Endothelial cell of umbilical vein (primary cell): ENCODE measurements around the gene CTTNBP2. TPM values are rescaled to one million over a fixed set of nuclear protein-coding genes. Genes with fewer than 3 reads are reported as not detected.

Source experiments
- BruUV-seq: library from RNA; stranded (reverse); fragments of 400-500 nt; replicated peaks from 2 replicates; lab custom pipeline; 2021; lab: Mats Ljungman, UMichigan
- CTCF ChIA-PET: fragments of 300-600, 350-600 bp; sonication (Branson Sonifier 250); formaldehyde crosslinking; loops from one replicate; lab custom pipeline; 2021; ENCODE audit warnings: antibody characterized with exemption, inconsistent platforms; lab: Charles Lee
- POLR2A ChIA-PET: fragments of 300-600, 350-600 bp; sonication (Branson Sonifier 250); formaldehyde crosslinking; loops from one replicate; lab custom pipeline; 2021; ENCODE audit warnings: antibody characterized with exemption, inconsistent platforms; lab: Charles Lee
- DNase-seq: peaks from one replicate; pipeline ENCODE4 v3.0.0-alpha.2; 2011; ENCODE audit warnings: low read depth, low spot score
- FAIRE-seq: peaks from 2 replicates; lab custom pipeline; 2011; peaks lifted over from hg19 to GRCh38; lab: Jason Lieb, UNC
- H2AFZ ChIP-seq: 2 replicates; pipeline ENCODE4 v1.6.0; 2012; ENCODE audit warnings: low read depth, low read length, control low read depth, inconsistent platforms
- H3K27ac ChIP-seq: 2 replicates; pipeline ENCODE4 v1.5.1; 2011; ENCODE audit warnings: low read depth, mild to moderate bottlenecking, control low read depth, low read length, moderate library complexity; ENCODE audit not compliant: insufficient read depth
- H3K27me3 ChIP-seq, 2 experiments: 2 replicates each; pipeline versions ENCODE4 v1.6.0 to v1.6.1; 2011; ENCODE audit warnings: low read length in 2 of 2, mixed read lengths in 1 of 2; ENCODE audit not compliant: control insufficient read depth in 2 of 2, insufficient read depth in 2 of 2
- H3K36me3 ChIP-seq, 2 experiments: 2 replicates in 1 of 2; 3 replicates in 1 of 2; pipeline ENCODE4 v1.5.1; 2011; ENCODE audit warnings: low read length in 2 of 2, mild to moderate bottlenecking in 1 of 2, moderate library complexity in 1 of 2; ENCODE audit not compliant: control insufficient read depth in 2 of 2, insufficient read depth in 2 of 2; ENCODE audit errors: extremely low read depth in 1 of 2
- H3K4me1 ChIP-seq: 3 replicates; pipeline ENCODE4 v1.5.1; 2011; ENCODE audit warnings: mild to moderate bottlenecking, low read length; ENCODE audit not compliant: control insufficient read depth, insufficient read depth; ENCODE audit errors: extremely low read depth
- H3K4me2 ChIP-seq: 2 replicates; pipeline ENCODE4 v1.6.1; 2011; ENCODE audit warnings: low read length, control low read depth, mixed read lengths; ENCODE audit not compliant: insufficient read depth
- H3K4me3 ChIP-seq, 3 experiments: fragments of 200-600 bp in 1 of 3; sonication (generic), shearing (Covaris generic) in 1 of 3; replicated peaks in 1 of 3; 2 replicates each; pipeline ENCODE4 v1.5.1; 2011 to 2016; ENCODE audit warnings: control low read depth in 3 of 3, low read length in 3 of 3, mild to moderate bottlenecking in 2 of 3, inconsistent platforms in 1 of 3, low read depth in 1 of 3, moderate library complexity in 1 of 3; ENCODE audit not compliant: insufficient read depth in 1 of 3
- H3K79me2 ChIP-seq: 2 replicates; pipeline ENCODE4 v1.6.0; 2012; ENCODE audit warnings: low read length, inconsistent platforms; ENCODE audit not compliant: control insufficient read depth, insufficient read depth
- H3K9ac ChIP-seq: replicated peaks from 2 replicates; pipeline ENCODE3; 2011; ENCODE audit warnings: low read length, control low read depth; ENCODE audit not compliant: insufficient read depth; ENCODE audit errors: extremely low read depth
- H3K9me1 ChIP-seq: replicated peaks from 3 replicates; pipeline ENCODE4 v1.6.0; 2011; ENCODE audit warnings: mild to moderate bottlenecking, low read length; ENCODE audit not compliant: control insufficient read depth, insufficient read depth; ENCODE audit errors: extremely low read depth
- H3K9me3 ChIP-seq: replicated peaks from 2 replicates; pipeline ENCODE4 v1.5.1; 2012; ENCODE audit warnings: low read length, inconsistent platforms; ENCODE audit not compliant: control insufficient read depth, insufficient read depth
- H4K20me1 ChIP-seq: replicated peaks from 2 replicates; pipeline ENCODE3; 2011; ENCODE audit warnings: mild to moderate bottlenecking, low read length; ENCODE audit not compliant: control insufficient read depth, insufficient read depth; ENCODE audit errors: extremely low read depth
- CTCF ChIP-seq, 2 donors: IDR thresholded peaks; 1 replicate in 1 of 2; 2 replicates in 1 of 2; pipeline ENCODE4 v1.5.1; 2011; ENCODE audit warnings: low read length in 2 of 2, mild to moderate bottlenecking in 2 of 2, moderate library complexity in 2 of 2, control low read depth in 1 of 2, inconsistent platforms in 1 of 2, low read depth in 1 of 2; ENCODE audit not compliant: insufficient read depth in 1 of 2; ENCODE audit errors: extremely low read depth in 1 of 2
- EZH2 ChIP-seq: IDR thresholded peaks from 2 replicates; pipeline ENCODE4 v1.6.1; 2012; ENCODE audit warnings: borderline replicate concordance, low read depth, mild to moderate bottlenecking, moderate library complexity, low read length, inconsistent platforms; ENCODE audit not compliant: severe bottlenecking
- FOS ChIP-seq: IDR thresholded peaks from 2 replicates; pipeline ENCODE4 v1.6.1; 2011; ENCODE audit warnings: mild to moderate bottlenecking, low read length, moderate library complexity, borderline replicate concordance; ENCODE audit not compliant: insufficient read depth
- GATA2 ChIP-seq: IDR thresholded peaks from 2 replicates; pipeline ENCODE4 v1.7.0; 2011; ENCODE audit warnings: low read depth, mild to moderate bottlenecking, moderate library complexity, mixed read lengths, low read length; ENCODE audit not compliant: insufficient read length, insufficient read depth
- JUN ChIP-seq: IDR thresholded peaks from 2 replicates; pipeline ENCODE4 v1.6.1; 2011; ENCODE audit warnings: borderline replicate concordance, low read depth; ENCODE audit not compliant: insufficient read length, insufficient read depth
- MAX ChIP-seq: IDR thresholded peaks from 2 replicates; pipeline ENCODE4 v1.6.1; 2011; ENCODE audit not compliant: insufficient read depth, insufficient read length
- MYC ChIP-seq: IDR thresholded peaks from one replicate; pipeline ENCODE4 v1.6.1; 2011; ENCODE audit warnings: mild to moderate bottlenecking, low read depth, low read length
- POLR2A ChIP-seq: IDR thresholded peaks from 2 replicates; pipeline ENCODE4 v1.6.1; 2012; ENCODE audit warnings: low read depth, mild to moderate bottlenecking, control low read depth, low read length
- POLR2AphosphoS5 ChIP-seq: IDR thresholded peaks from 2 replicates; pipeline ENCODE4 v1.6.1; 2012; ENCODE audit warnings: low read depth, mild to moderate bottlenecking, control low read depth, low read length, moderate library complexity; ENCODE audit not compliant: insufficient read depth
- dilution Hi-C: fragments of 300-500 bp; cut with MboI; formaldehyde crosslinking; loops from one replicate; pipeline ENCODE4 v1.15.0; 2019; ENCODE audit warnings: low sequenced_read_pairs; ENCODE audit not compliant: extremely low pct_ligation_motif_present
- intact Hi-C: fragments of 100-400 bp; cut with micrococcal nuclease; formaldehyde crosslinking; loops from one replicate; pipeline ENCODE4 v1.10.0; 2022
- polyA plus RNA-seq, 4 experiments: library from polyadenylated mRNA; depleted of rRNA in 3 of 4; stranded (reverse) in 3 of 4; unstranded in 1 of 4; fragments of >200 nt; gene quantifications; 2 replicates each; pipeline versions ENCODE4 v1.2.1 to v1.2.3, GENCODE V29; 2011 to 2012; ENCODE audit warnings: missing spikeins in 1 of 4
- total RNA-seq: library from RNA; stranded (reverse); gene quantifications from 2 replicates; pipeline ENCODE4 v1.2.3, GENCODE V29; 2021

The CTTNBP2 gene
- total and polyA plus RNA-seq, 2 donors (not counting 3 experiments of a cell fraction or from before 2014, with no cell fraction given): 0.08 to 0.35 TPM

- Histone ChIP-seq H3K27me3 (no peaks in the 10 kb centered on the region), H3K4me3 (no peak overlapping the region), H3K4me2 (no peak overlapping the region), H2AFZ (no peak overlapping the region), H4K20me1 (no peaks in the 10 kb centered on the region), H3K79me2 (no peaks in the 10 kb centered on the region), H3K27ac (no peak overlapping the region), H3K4me1 (no peaks in the 10 kb centered on the region), H3K9me1 (no peaks in the 10 kb centered on the region), H3K9me3 (no peaks in the 10 kb centered on the region), H3K36me3 (no peaks in the 10 kb centered on the region), H3K9ac (no peak overlapping the region)
- DNase-seq (no peak), FAIRE-seq (no peak)
- dilution Hi-C loops: no loop called here
- POLR2A ChIA-PET: no interaction called here
- no TSS peak for BruUV-seq
- intact Hi-C loops: no loop called here
- TF ChIP-seq MYC (no peak), EZH2 (no peak), POLR2A (no peak), FOS (no peak), GATA2 (no peak), JUN (no peak), CTCF (IDR thresholded peaks at IDR 0.05; ENCODE audit: extremely low read depth in 1 of 2, insufficient read depth in 1 of 2, low read depth in 1 of 2, low read length in 2 of 2) (no peak), POLR2AphosphoS5 (no peak), MAX (no peak)
- CTCF ChIA-PET: no interaction called here
Observed at GRCh38 chr7:117824592-117824991, 48.6 kb downstream of the CTTNBP2 start.
